T47D (cell line): ENCODE data around the gene SDK1.
"Not testable (repeated sequence)": the region's sequence is repeated elsewhere in the genome, so short reads cannot be mapped to it uniquely, and the experiment has no call there.

Source experiments
- DNase-seq, 2 experiments: peaks; one replicate each; pipeline versions ENCODE4 v3.0.0 to v3.0.0-alpha.2; 2011 to 2012; ENCODE audit warnings: low read depth in 1 of 2, low spot score in 1 of 2
- JUND ChIP-seq: IDR thresholded peaks from 2 replicates; pipeline ENCODE4 v1.6.1; 2012; ENCODE audit warnings: low read depth
- in situ Hi-C: cut with HindIII; loops from 2 replicates; pipeline ENCODE4 v1.10.0; 2016; ENCODE audit warnings: low sequenced_read_pairs, low pct_unique_long_range_greater_than_20kb

SDK1 gene

GRCh38 chr7:3558400-3558799 lies 257.3 kb downstream of the SDK1 start:
- no peak for DNase-seq
- in situ Hi-C loops: no loop called here
- no peak for TF ChIP-seq JUND

- no peak for DNase-seq
- in situ Hi-C loops: no loop called here
- no peak for TF ChIP-seq JUND
These were observed 258.2 kb downstream of the SDK1 start for GRCh38 chr7:3559278-3559677.

DNA sequence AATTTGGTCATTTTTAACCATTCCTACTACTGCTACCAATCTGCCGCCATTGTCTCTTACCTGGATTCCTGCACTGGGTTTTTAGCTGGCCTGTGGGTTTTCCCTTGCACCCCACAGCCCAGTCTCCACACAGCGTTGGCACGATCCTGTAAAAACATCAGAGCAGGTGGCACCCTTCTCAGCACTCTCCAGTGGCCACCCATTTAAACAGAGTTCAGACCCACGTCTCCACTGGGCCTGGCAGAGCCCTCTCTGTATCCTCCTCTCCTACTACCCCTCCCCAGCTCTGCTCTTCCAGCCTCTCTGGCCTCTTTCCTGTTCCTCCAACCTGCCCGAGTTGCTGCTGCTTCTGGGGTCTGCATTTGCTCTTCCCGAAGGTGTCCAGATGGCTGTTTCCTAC lies 259.4 kb downstream of the SDK1 start:
- TF ChIP-seq JUND: no peak
- in situ Hi-C loops: no loop called here
- DNase-seq: no peak

DNA sequence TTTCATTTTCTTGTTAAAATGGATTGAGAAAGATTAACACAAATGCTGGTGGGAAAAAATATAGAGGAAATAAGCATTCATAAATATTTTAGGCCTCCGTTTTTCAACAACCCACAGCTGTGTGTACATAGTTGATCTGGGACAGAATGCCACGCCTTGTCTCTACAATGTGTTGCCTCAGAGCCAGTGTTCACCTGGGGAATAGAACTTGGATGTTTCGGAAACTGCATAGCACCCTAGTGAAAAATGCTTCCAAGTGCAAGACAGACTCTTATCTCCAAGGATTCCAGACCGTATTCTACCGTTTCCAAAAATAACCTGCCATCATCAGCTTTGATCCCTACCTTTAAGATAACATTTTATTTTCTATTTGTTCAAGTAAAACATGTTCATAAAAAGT lies 260.9 kb downstream of the SDK1 start:
- no peak for DNase-seq
- in situ Hi-C loops: no loop called here
- TF ChIP-seq JUND: no peak

DNA sequence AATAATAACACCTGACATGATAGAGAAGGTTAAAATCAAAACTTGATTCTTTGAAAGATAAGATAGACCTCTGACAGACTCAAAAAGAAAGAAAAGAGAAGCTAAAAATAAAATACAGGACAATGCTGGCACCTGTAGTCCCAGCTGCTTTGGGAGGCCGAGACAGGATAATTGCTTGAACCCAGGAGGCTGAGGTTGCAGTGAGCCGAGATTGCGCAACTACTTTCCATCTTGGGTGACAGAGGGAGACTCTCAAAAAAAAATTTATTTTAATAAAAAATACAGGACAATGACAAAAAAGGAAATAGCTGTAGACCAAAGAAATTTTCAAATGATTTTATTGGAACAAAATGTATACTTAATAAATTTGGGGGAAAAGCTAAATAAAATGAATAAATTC lies 263.2 kb downstream of the SDK1 start:
- DNase-seq: no peak
- no peak for TF ChIP-seq JUND
- in situ Hi-C loops: no loop called here

DNA sequence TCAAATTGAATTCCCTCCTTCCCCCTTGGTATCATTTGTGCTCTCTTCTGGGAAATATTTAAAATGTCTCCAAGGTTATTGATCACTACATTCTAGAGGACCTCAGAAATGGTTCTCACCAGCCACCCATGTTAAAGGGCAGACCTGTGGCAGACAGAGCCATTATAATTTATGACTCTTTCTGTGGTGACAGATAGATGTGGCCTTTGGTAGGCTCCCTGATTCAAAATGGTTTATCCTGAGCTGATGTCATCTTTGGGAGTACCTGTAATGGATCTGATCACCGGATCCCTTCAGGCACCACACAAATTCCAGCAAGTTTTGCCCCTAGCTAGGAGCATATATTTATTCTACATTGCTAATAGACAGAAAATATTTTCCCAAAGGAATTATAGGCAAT lies 267.5 kb downstream of the SDK1 start:
- no peak for TF ChIP-seq JUND
- DNase-seq: no peak
- in situ Hi-C loops: no loop called here

GRCh38 chr7:3569643-3570042 lies 268.6 kb downstream of the SDK1 start:
- no peak for TF ChIP-seq JUND
- no peak for DNase-seq
- in situ Hi-C loops: no loop called here

- in situ Hi-C loops: no loop called here
- TF ChIP-seq JUND: no peak
- no peak for DNase-seq
These were observed 272.1 kb downstream of the SDK1 start for GRCh38 chr7:3573151-3573550.

- no peak for DNase-seq
- TF ChIP-seq JUND: no peak
- in situ Hi-C loops: no loop called here
These were observed 273.3 kb downstream of the SDK1 start for GRCh38 chr7:3574386-3574785.

GRCh38 chr7:3575753-3576531 lies 274.9 kb downstream of the SDK1 start:
- in situ Hi-C loops: no loop called here
- no peak for TF ChIP-seq JUND
- DNase-seq: no peak

DNA sequence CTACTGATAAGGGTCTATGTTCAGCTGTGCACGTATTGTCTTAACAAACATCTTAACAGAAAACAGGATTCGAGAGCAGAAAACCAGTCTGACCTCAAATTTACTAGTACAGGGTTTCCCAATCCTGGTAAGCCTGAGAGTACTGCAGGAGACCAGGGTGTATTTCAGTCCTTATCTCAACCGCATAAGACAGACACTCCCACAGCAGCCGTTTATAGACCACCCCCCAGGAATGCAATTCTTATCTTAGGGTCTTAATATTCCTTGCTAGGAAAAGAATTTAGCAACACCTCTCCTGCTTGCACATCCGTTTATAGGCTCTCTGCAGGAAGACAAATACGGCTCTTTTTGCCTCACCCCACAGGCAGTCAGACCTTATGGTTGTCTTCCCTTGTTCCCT lies 277.3 kb downstream of the SDK1 start:
- no peak for TF ChIP-seq JUND
- DNase-seq: no peak
- in situ Hi-C loops: no loop called here

DNA sequence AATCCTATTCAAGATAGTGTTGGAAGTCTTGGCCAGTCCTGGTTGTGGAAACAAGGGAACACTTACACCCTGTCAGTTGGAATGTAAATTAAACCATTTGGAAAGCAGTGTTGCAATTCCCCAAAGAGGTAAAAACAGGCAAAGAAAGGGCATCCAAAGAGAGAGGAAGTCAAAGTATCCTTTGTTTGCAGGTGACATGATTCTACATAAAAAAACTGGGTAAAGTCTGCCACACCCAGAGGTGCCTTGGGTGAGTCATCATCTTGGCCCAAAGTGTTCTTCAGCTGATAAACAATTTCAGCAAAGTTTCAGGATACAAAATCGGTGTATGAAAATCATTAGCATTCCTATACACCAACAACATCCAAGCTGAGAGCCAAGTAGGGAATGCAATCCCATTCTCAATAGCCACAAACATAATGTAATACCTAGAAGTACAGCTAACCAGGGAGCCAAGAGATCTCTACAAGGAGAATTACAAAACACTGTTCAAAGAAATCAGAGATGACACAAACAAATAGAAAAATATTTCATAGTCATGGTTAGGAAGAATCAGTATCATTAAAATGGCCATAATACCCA lies 278.7 kb downstream of the SDK1 start:
- DNase-seq: no peak
- in situ Hi-C loops: no loop called here
- TF ChIP-seq JUND: no peak

- in situ Hi-C loops, DNase-seq: not testable (repeated sequence)
These were observed 281.1 kb downstream of the SDK1 start for GRCh38 chr7:3582145-3582544.

GRCh38 chr7:3585826-3586225 lies 284.8 kb downstream of the SDK1 start:
- no peak for TF ChIP-seq JUND
- in situ Hi-C loops: no loop called here
- DNase-seq: no peak
